Cerebellar nuclear complex (tissue), 1 donor: ENCODE measurements around the gene DNAJB11.
A peak's percentile ranks its signal among the peaks of the same experiment; 100 is the strongest.
"Not testable (repeated sequence)": the region's sequence is repeated elsewhere in the genome, so short reads cannot be mapped to it uniquely, and the experiment has no call there.

Experiments used
- DNase-seq, 2 experiments: peaks; one replicate each; lab custom pipeline; 2025; lab: John Stamatoyannopoulos, UW

The DNAJB11 gene

GRCh38 chr3:186552408-186553031 lies 18.0 kb upstream of the DNAJB11 start:
- DNase-seq = no peak

- DNase-seq = no peak
Measured at GRCh38 chr3:186564586-186564985, 5.9 kb upstream of the DNAJB11 start.

DNA sequence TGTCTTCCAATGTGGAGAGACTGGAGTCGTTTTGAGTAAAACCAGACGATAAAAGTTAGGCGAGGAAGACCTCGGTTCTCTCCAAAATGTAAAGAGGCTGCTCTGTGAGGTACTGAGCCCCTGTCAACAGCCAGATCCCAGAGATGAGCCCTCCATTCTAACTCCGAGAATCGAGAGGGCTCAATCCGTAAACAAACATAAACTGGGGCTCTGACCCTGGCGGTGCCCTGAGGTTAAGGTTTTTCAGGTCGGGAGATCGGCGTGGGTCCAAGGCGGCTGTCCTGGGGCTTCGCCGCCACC lies 3.8 kb upstream of the DNAJB11 start:
- peak in 1 of 2 experiments; percentile 3 for DNase-seq

GRCh38 chr3:186567072-186567921 lies 3.2 kb upstream of the DNAJB11 start, which contains the start of gene TBCCD1:
Gene TBCCD1, minus strand, starts transcription at chr3:186567339. Its CDS starts 3,010 bp downstream, at chr3:186564329.
- peak; percentile 6 to 81 for DNase-seq

GRCh38 chr3:186569361-186569760 lies 1.2 kb upstream of the DNAJB11 start:
- DNase-seq = not testable (repeated sequence)

DNA sequence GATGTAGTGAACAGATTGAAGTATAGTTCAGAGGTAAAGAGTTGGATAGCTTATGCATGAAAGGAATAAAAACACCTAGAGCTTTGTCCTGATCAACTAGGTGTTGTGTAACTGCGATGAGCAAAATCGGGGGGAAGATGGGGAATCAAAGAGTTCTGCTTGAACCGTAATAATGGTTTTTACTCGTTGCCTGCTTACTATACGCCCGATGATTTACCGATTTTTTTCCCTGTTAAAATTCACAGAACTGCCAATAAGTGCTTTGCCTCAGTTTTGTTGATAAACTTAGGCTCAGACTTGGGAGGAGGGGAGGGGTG lies 783 bp upstream of the DNAJB11 start:
- no peak for DNase-seq

DNA sequence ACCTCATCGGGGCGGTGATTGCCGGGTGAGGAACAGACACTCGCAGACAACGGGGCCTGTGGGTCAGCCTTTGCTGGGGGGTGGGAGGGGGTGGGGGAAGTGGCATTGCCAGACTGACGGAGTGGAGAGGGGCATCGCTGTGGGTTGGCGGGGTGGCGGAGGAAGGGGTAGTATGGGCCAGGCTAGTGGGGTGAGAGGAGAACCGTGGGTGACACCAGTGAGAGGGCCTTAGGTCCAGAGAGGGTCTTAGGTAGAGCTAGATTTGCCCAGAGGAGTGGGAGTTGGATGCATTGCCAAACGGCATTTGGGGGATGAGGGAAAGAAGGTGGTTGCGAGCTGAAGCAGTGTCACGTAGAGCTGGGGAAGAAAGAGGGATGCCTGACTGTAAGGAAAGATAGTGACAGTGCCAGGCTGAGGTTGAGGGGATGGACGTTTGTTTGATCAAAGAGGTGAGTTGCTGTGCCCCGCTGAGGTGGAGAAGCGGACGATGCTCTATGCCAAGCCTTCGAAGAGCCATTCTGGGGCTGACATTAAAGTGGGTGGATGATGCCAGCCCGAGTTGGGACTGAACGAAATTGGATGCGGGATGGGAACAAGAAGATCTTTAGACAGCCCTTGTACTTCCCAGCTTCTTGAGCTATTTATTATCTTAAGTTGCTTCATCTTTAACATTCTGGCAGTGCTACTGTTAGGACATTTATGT lies 572 bp downstream of the DNAJB11 start:
- DNase-seq = no peak

DNA sequence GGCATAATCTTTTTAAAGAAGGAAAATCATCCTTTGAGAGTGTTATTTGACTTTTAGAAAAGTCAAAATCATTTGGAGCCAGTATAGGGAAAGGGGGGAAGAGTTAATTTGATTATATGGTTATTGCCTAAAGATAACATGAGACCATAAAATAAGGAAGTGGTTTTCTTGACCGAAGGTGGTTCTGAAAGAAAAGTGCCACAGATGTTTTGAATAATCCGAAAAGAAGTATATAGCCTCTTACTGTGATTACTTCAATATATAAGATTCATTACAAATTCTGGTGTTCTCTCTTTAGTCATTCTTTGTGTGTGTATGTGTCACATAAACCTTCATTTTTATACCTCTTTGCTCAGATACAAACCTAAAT lies 1.1 kb downstream of the DNAJB11 start:
- no peak for DNase-seq

GRCh38 chr3:186577521-186577920 lies 7.0 kb downstream of the DNAJB11 start:
- DNase-seq = no peak

- no peak for DNase-seq
Measured at GRCh38 chr3:186580785-186581184, 10.3 kb downstream of the DNAJB11 start.

- DNase-seq = no peak
Measured at GRCh38 chr3:186582541-186582940, 12.0 kb downstream of the DNAJB11 start.

- no peak for DNase-seq
Measured at GRCh38 chr3:186583831-186584230, 13.3 kb downstream of the DNAJB11 start.

- not testable (repeated sequence) for DNase-seq
Measured at GRCh38 chr3:186586245-186586644, 15.7 kb downstream of the DNAJB11 start.

- DNase-seq = no peak
Measured at GRCh38 chr3:186587183-186587582, 16.7 kb downstream of the DNAJB11 start.

DNA sequence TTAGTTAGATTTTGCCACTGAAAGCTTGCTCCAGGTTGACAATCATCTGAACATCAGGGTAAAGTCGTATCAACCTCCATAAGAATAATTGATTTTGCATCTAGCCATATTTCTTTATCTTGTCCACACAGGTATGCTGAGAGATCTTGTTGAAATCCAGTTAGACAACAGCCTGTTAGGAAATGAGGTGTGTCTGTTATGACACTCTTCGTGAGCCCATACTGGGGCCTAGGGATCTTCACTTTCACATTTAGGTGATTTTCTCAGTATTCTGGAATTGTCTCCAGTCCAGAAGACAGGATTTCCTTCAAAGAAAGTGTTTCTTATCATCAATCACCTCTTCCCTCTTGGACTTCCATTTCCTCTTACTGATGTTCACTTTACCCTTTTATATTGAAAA lies 18.1 kb downstream of the DNAJB11 start:
- no peak for DNase-seq

DNA sequence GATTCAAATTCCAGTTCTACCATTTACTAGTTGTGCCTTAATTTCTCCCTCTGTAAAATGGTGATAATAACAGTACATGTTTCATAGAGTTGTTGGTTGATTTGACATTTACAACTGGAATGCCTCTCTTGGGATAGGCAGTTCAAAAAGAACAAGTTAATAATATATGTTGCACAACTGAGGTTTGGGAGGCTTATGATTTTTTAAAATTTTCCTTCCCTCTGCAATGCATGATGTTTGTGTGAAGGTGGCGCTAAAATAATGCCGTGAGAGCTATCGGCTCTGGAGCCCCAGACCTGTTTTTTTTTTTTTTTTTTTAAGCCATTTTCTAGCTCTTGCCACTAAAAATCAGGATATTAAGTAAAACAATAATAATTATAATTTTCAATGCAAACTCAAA lies 18.6 kb downstream of the DNAJB11 start:
- DNase-seq = no peak

DNA sequence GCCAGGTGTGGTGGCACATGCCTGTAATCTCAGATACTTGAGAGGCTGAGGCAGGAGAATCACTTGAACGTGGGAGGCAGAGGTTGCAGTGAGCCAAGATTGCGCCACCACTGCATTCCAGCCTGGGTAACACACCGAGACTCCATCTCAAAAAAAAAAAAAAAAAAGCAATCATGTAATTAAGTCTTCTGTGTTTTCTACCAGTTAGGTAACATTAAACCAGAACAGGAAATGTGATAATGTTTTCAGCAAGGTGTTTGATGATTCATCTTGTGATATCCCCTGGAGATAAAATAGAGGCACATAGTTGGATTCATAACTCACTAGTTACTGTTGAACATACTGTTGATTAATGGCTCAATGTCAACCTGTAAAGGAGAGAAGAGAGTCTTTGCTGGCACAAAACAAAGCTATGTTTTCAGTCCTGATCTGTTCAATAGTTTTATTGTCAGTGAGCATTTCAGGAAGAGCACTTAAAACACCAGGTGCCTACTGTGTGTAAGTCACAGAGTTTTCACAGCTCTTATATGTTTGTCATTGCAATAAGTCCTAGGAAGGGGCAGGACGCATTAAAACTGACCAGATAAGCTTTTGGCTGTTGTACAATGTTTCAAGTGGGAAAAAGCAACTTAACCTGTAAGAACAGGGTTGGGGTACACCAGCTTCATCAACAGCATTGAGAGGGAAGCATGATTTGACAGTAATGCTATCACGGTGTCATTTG lies 19.5 kb downstream of the DNAJB11 start:
- DNase-seq = no peak

DNA sequence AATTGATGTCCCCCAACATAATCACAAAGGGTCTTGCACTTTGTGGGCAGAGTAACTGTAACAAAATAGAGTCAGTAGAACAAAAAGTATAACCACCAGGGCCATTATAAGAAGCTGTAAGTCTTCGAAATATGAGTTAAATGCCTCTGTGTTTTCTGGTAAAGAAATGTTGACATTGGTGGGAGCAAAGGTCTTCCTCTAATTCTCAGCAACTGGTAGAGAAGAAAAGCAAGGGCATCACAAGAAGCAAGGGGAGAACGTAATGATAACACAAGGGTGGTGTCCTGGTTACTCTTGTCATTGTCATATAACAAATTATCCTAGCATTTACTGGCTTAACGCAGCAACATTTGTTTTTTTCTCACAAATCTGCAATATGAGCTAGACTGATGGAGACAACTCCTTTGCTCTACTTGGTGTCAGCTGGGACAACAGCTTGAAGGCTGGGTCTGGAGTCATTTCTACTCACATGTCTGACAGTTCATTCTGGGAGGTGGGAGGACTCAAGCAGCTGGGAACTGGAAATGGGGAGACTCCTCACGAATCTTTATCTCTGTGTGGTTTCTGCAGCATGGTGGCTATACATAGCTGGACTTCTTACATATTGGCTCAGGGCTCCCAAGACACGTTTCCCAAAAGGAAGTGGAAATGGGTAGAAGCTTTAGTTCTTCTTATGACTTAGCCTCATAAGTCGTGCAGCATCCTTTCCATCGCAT lies 20.2 kb downstream of the DNAJB11 start:
- DNase-seq = no peak

DNA sequence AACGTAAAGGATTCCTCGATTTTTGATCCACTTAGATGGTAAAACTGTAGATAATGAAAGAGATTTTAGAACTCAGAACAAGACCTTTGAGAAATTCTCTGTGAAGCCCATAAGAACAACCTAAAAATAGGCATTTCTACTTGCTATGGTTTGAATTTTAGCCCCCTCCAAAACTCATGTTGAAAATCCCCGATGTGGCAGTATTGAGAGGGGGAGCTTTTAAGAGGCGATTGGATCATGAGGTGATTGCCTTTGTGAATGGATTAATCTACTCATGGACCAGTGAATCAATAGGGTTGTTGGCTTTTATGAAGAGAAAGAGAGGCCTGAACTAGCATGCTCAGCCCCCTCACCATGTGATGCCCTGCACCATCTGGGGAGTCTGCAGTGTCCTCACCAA lies 22.2 kb downstream of the DNAJB11 start:
- DNase-seq = no peak

DNA sequence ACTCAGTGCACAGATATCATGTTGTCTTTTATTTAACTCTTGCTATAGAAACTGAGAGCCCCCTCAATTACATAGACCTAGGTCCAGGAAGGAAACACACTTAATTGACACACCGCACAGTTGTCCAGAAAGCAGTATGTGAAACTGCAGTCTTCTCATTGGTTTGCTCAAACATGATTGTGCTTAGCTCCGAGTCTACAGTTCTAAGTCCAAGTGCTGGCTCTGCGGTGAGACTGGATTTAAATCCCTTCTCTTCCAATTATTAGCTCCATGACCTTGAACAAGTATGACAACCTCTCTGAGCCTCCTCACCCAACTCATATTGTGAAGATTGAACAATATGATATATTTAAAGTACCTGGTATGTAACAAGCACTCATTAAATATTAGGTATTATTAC lies 23.3 kb downstream of the DNAJB11 start:
- DNase-seq = no peak

- no peak for DNase-seq
Measured at GRCh38 chr3:186594591-186595113, 24.1 kb downstream of the DNAJB11 start.
